Aorta (tissue), 4 donors: Measurements from ENCODE around the gene DGKG. TPM values are rescaled to one million over a fixed set of nuclear protein-coding genes. Genes with fewer than 3 reads are reported as not detected.

Experiments
- polyA plus RNA-seq, 2 donors: library from polyadenylated mRNA; stranded (reverse); fragments of 200-250 nt; gene quantifications; one replicate each; pipeline ENCODE4 v1.2.3, GENCODE V29; 2013
- total RNA-seq, 2 donors: library from RNA; stranded (reverse); fragmentation: NEBNext Ultra II Directional; extraction: Animal tissue kit (Norgen Biotek cat#: 25700); gene quantifications; one replicate each; pipeline ENCODE4 v1.2.1, GENCODE V29; 2021
- donor health status: healthy with polysubstance abuse.
- donor health status: Bipolar disorder and iron deficiency.
- donor health status: DM: no; HTN: no; CAD: no.
- donor health status: DM: yes; HTN: yes; CAD: no.

DGKG gene
- total and polyA plus RNA-seq, 4 donors: 0.95 to 37.1 (median 7.4) TPM

Other genes with a start within 250 kb of the DGKG start
- 1 to 10 TPM; 3.0 to 7.5 TPM for gene CRYGS, start 182.1 kb upstream of the DGKG start, total RNA-seq
- gene CRYGS, start 182.1 kb upstream of the DGKG start, polyA plus RNA-seq: 10 to 100 TPM in 1 of 2 donors, 1 to 10 TPM in 1; 2.5 to 24.8 TPM
- gene TBCCD1, start 205.1 kb upstream of the DGKG start, total RNA-seq: 10 to 100 TPM; 11.5 to 13.3 TPM
- 1 to 10 TPM; 5.1 to 5.3 TPM for gene TBCCD1, start 205.1 kb upstream of the DGKG start, polyA plus RNA-seq
- 10 to 100 TPM; 35.0 to 47.0 TPM for gene DNAJB11, start 208.5 kb upstream of the DGKG start, total RNA-seq
- 10 to 100 TPM; 36.7 to 40.2 TPM for gene DNAJB11, start 208.5 kb upstream of the DGKG start, polyA plus RNA-seq